ENCODE measurements around the gene CNOT9. TPM values are rescaled to one million over a fixed set of nuclear protein-coding genes. Genes with fewer than 3 reads are reported as not detected.

The CNOT9 gene
- total RNA-seq, 2 experiments from 2014 or later = 71.0 to 80.9 TPM

DNA sequence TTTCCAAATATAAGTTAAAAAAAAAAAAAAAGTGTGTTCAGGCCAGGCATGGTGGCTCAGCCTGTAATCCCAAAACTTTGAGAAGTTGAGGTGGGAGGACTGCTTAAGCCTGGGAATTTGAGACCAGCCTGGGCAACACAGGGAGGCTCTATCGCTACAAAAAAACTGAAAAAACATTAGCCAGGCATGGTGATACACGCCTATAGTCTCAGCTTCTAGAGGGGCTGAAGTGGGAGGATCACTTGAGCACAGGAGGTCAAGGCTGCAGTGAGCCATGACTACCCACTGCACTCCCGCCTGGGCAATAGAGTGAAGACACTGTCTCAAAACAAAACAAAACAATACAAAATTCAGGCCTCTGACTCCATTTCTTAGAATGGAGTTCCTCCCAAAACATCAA is 9.7 kb upstream of the CNOT9 start:
- no peak for DNase-seq
- no peaks in the 10 kb centered on the region for H3K27me3 Mint-ChIP-seq
- H3K4me1 Mint-ChIP-seq = peaks cover 30% of the 10 kb centered on the region
- no peaks in the 10 kb centered on the region for H3K9me3 Mint-ChIP-seq
- CTCF ChIA-PET = interaction anchor here (0.6 to 0.7 kb wide), 2 partner anchors 12 to 60 kb away, joined by 4 read pairs; no protein-coding TSS in a partner anchor
- POLR2A ChIA-PET = no interaction called here
- no peak overlapping the region for H3K27ac Mint-ChIP-seq
- H3K4me3 Mint-ChIP-seq = no peak overlapping the region
- peaks cover 54% of the 10 kb centered on the region for H3K36me3 Mint-ChIP-seq (ENCODE audit: low read depth)

GRCh38 chr2:218564056-218564455 is 4.6 kb upstream of the CNOT9 start:
- no peak for DNase-seq
- Mint-ChIP-seq H3K36me3 (ENCODE audit: low read depth) (peaks cover 56% of the 10 kb centered on the region), H3K27me3 (no peaks in the 10 kb centered on the region), H3K4me1 (peaks cover 47% of the 10 kb centered on the region), H3K4me3 (no peak overlapping the region), H3K27ac (peak overlapping the region; percentile 28), H3K9me3 (no peaks in the 10 kb centered on the region)
- ChIA-PET CTCF (interaction anchor here (0.6 to 1.5 kb wide), 6 partner anchors 12 to 68 kb away, joined by 3 to 4 read pairs (median 4); no protein-coding TSS in a partner anchor), POLR2A (no interaction called here)

DNA sequence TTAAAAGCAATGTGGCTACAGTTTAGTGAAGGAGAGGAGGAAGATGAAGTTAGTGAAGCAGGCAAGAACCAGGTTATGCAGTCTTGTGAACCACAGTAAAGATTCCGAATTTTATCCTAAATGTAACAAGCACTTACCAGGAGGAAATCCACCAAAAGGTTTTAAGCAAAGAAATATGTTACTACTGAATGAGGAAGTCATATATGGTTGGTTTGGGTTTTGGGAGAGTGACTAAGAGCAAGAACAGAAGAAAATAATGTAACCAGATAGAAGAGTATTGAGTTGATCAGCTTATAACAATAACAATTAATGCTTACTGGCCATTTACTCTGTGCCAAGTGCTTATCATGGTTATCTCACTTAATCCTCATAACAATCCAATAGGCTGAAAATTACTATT is 2.3 kb upstream of the CNOT9 start:
- Mint-ChIP-seq H3K9me3 (no peaks in the 10 kb centered on the region), H3K4me3 (peak overlapping the region; percentile 98), H3K36me3 (ENCODE audit: low read depth) (peaks cover 54% of the 10 kb centered on the region), H3K27me3 (no peaks in the 10 kb centered on the region), H3K27ac (no peak overlapping the region), H3K4me1 (peaks cover 58% of the 10 kb centered on the region)
- no peak for DNase-seq
- ChIA-PET CTCF (interaction anchor here (1.5 kb wide), 1 partner anchor 17 kb away, joined by 5 read pairs; no protein-coding TSS in a partner anchor), POLR2A (no interaction called here)

- peaks cover 59% of the 10 kb centered on the region for H3K4me1 Mint-ChIP-seq
- H3K9me3 Mint-ChIP-seq = no peaks in the 10 kb centered on the region
- ChIA-PET CTCF (no interaction called here), POLR2A (no interaction called here)
- peak overlapping the region; percentile 98 for H3K4me3 Mint-ChIP-seq
- DNase-seq = no peak
- peaks cover 53% of the 10 kb centered on the region for H3K36me3 Mint-ChIP-seq (ENCODE audit: low read depth)
- H3K27me3 Mint-ChIP-seq = no peaks in the 10 kb centered on the region
- H3K27ac Mint-ChIP-seq = peak overlapping the region; percentile 100
Observed at GRCh38 chr2:218567797-218568189, 846 bp upstream of the CNOT9 start.

DNA sequence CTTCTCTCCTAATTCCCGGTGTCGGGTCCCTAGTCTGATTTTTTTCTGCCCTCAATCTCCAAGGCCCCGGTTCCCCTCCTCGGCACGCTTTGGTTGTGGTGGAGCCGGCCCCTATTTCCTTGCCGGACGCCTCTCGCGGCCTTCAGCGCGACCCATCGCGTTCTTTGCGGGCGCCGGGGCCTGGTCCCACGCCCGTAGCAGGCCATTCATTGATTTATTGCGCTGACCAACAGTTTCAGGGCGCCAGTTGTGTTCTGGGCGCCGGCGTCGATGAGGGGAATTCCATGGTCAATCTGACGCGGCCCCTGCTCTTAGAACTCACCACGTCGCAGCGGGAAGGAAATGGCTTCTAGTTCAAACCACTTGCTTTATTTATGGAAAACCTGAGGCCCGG is 396 bp downstream of the CNOT9 start:
- H3K9me3 Mint-ChIP-seq = no peaks in the 10 kb centered on the region
- peaks cover 54% of the 10 kb centered on the region for H3K36me3 Mint-ChIP-seq (ENCODE audit: low read depth)
- H3K4me1 Mint-ChIP-seq = peaks cover 53% of the 10 kb centered on the region
- H3K27me3 Mint-ChIP-seq = no peaks in the 10 kb centered on the region
- H3K27ac Mint-ChIP-seq = peak overlapping the region; percentile 100
- ChIA-PET CTCF (no interaction called here), POLR2A (no interaction called here)
- H3K4me3 Mint-ChIP-seq = peak overlapping the region; percentile 98
- peak; percentile 53 for DNase-seq

DNA sequence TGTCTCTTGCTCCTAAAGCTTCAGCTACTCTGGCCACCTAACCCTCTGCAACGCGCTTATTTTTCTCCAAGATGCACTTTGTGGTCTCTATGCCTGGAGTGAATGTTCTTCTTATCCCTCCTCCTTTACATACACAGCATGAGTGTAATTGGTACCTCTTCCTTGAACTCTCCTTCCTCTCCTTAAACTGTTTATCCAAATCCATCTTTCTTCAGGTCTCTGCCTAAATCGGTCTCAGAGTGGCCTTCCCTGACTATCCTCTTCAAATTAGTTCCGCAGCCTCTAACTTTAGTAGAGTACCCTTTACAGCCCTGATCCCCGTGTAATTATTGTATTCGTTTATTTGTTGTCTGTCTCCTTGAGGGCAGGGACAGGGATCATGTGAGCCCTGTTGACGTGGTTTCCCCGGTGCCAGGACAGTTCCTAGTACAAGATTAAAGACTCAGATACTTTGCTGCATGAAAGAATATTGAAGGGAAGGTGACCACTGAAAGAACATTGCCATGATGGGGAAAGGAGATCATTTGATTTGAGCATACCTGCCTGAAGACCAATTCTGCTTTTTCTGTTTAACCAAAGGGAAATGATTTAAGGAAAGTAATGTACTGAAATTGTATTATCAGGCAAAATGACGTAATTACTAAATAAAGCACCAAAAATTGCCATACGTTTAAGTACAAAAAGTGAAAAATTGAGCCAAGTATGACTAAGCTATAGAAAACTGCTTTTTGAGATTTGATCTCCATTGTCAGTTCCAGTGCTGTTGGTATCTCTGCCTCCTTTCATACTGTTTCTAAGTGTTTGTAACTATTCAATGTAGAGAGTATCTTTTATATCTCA is 1.2 kb downstream of the CNOT9 start:
- H3K27ac Mint-ChIP-seq = peak overlapping the region; percentile 100
- peak overlapping the region; percentile 98 for H3K4me3 Mint-ChIP-seq
- ChIA-PET CTCF (interaction anchor here (0.6 to 1.5 kb wide), 3 partner anchors 11 to 80 kb away, joined by 3 to 4 read pairs (median 3); no protein-coding TSS in a partner anchor), POLR2A (interaction anchor here (0.7 kb wide), 1 partner anchor 168 kb away, joined by 4 read pairs; no protein-coding TSS in a partner anchor)
- H3K4me1 Mint-ChIP-seq = peaks cover 51% of the 10 kb centered on the region
- H3K27me3 Mint-ChIP-seq = no peaks in the 10 kb centered on the region
- H3K36me3 Mint-ChIP-seq (ENCODE audit: low read depth) = peaks cover 56% of the 10 kb centered on the region
- H3K9me3 Mint-ChIP-seq = no peaks in the 10 kb centered on the region
- DNase-seq = no peak

DNA sequence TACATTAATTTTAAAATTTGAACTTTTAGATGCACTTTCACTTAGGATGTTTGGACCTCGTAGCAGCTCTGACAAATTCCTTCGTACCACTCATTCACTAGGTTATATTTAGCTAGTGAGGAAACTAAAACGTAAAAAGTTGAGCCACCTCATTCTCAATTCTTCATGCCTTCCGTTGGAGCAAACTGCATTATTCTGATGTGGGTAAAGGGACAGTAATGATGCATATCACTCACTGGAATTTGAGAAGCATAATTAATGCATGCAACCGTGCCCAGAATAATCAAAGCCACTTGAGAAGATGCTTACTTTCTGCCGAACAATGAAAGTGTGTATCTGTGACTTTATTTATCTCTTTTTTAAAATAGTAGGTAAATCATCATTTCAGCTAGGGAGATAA is 2.2 kb downstream of the CNOT9 start:
- Mint-ChIP-seq H3K27me3 (no peaks in the 10 kb centered on the region), H3K36me3 (ENCODE audit: low read depth) (peaks cover 51% of the 10 kb centered on the region), H3K9me3 (no peaks in the 10 kb centered on the region), H3K4me1 (peaks cover 52% of the 10 kb centered on the region), H3K27ac (peak overlapping the region; percentile 71), H3K4me3 (peak overlapping the region; percentile 98)
- ChIA-PET CTCF (interaction anchor here (0.6 to 1.5 kb wide), 4 partner anchors 10 to 79 kb away, joined by 3 to 4 read pairs (median 4); no protein-coding TSS in a partner anchor), POLR2A (interaction anchor here (0.7 kb wide), 1 partner anchor 168 kb away, joined by 4 read pairs; no protein-coding TSS in a partner anchor)
- no peak for DNase-seq

- ChIA-PET CTCF (interaction anchor here (0.6 to 0.7 kb wide), 3 partner anchors 11 to 170 kb away, joined by 3 read pairs; no protein-coding TSS in a partner anchor), POLR2A (no interaction called here)
- Mint-ChIP-seq H3K9me3 (no peaks in the 10 kb centered on the region), H3K27ac (no peak overlapping the region), H3K4me1 (peaks cover 41% of the 10 kb centered on the region), H3K27me3 (no peaks in the 10 kb centered on the region), H3K36me3 (ENCODE audit: low read depth) (peaks cover 37% of the 10 kb centered on the region), H3K4me3 (no peak overlapping the region)
- no peak for DNase-seq
Observed at GRCh38 chr2:218576854-218577253, 8.2 kb downstream of the CNOT9 start.

GRCh38 chr2:218577482-218578220 is 9.0 kb downstream of the CNOT9 start:
- Mint-ChIP-seq H3K9me3 (no peaks in the 10 kb centered on the region), H3K36me3 (ENCODE audit: low read depth) (peaks cover 38% of the 10 kb centered on the region), H3K27me3 (no peaks in the 10 kb centered on the region), H3K4me3 (no peak overlapping the region), H3K27ac (no peak overlapping the region), H3K4me1 (peaks cover 41% of the 10 kb centered on the region)
- DNase-seq = no peak
- ChIA-PET CTCF (interaction anchor here (0.5 to 1.2 kb wide), 5 partner anchors 14 to 170 kb away, joined by 3 to 4 read pairs (median 3); no protein-coding TSS in a partner anchor), POLR2A (no interaction called here)

GRCh38 chr2:218578272-218578877 is 9.7 kb downstream of the CNOT9 start:
- H3K4me3 Mint-ChIP-seq = no peak overlapping the region
- no peak for DNase-seq
- no peaks in the 10 kb centered on the region for H3K9me3 Mint-ChIP-seq
- H3K36me3 Mint-ChIP-seq (ENCODE audit: low read depth) = peaks cover 41% of the 10 kb centered on the region
- H3K4me1 Mint-ChIP-seq = peaks cover 40% of the 10 kb centered on the region
- CTCF ChIA-PET = interaction anchor here (0.5 to 1.2 kb wide), 4 partner anchors 15 to 432 kb away, joined by 3 to 5 read pairs (median 4); no protein-coding TSS in a partner anchor
- no peaks in the 10 kb centered on the region for H3K27me3 Mint-ChIP-seq
- no peak overlapping the region for H3K27ac Mint-ChIP-seq
- POLR2A ChIA-PET = no interaction called here

- no peaks in the 10 kb centered on the region for H3K9me3 Mint-ChIP-seq
- peaks cover 55% of the 10 kb centered on the region for H3K36me3 Mint-ChIP-seq (ENCODE audit: low read depth)
- H3K27me3 Mint-ChIP-seq = no peaks in the 10 kb centered on the region
- DNase-seq = no peak
- H3K4me3 Mint-ChIP-seq = no peak overlapping the region
- no peak overlapping the region for H3K27ac Mint-ChIP-seq
- POLR2A ChIA-PET = no interaction called here
- CTCF ChIA-PET = interaction anchor here (0.6 to 1.4 kb wide), 5 partner anchors 14 to 182 kb away, joined by 3 to 5 read pairs (median 3); partner anchors contain the start of gene CTDSP1
- peaks cover 32% of the 10 kb centered on the region for H3K4me1 Mint-ChIP-seq
Observed at GRCh38 chr2:218582076-218582475, 13.4 kb downstream of the CNOT9 start.

- H3K4me3 Mint-ChIP-seq = no peak overlapping the region
- CTCF ChIA-PET = interaction anchor here (0.9 kb wide), 1 partner anchor 123 kb away, joined by 3 read pairs; no protein-coding TSS in a partner anchor
Observed at GRCh38 chr2:218583983-218584850, 15.6 kb downstream of the CNOT9 start.

More at GRCh38 chr2:218583983-218584850, 15.6 kb downstream of the CNOT9 start:
- H3K27ac Mint-ChIP-seq = no peak overlapping the region
- peaks cover 22% of the 10 kb centered on the region for H3K4me1 Mint-ChIP-seq
- no peaks in the 10 kb centered on the region for H3K27me3 Mint-ChIP-seq
- H3K9me3 Mint-ChIP-seq = no peaks in the 10 kb centered on the region
- DNase-seq = no peak
- POLR2A ChIA-PET = no interaction called here
- peaks cover 58% of the 10 kb centered on the region for H3K36me3 Mint-ChIP-seq (ENCODE audit: low read depth)
